NAMALWA (cell line): Measurements from ENCODE around the gene KLF11.
"Not testable (repeated sequence)": the region's sequence is repeated elsewhere in the genome, so short reads cannot be mapped to it uniquely, and the experiment has no call there.

Source experiments
- DNase-seq: peaks from one replicate; pipeline ENCODE4 v3.0.0-alpha.2; 2015; ENCODE audit warnings: low spot score

The KLF11 gene

GRCh38 chr2:10085043-10085667 is 41.8 kb downstream of the KLF11 start:
- DNase-seq: no peak

- no peak for DNase-seq
Measured at GRCh38 chr2:10085668-10086059, 42.3 kb downstream of the KLF11 start.

GRCh38 chr2:10086950-10087349 is 43.6 kb downstream of the KLF11 start:
- no peak for DNase-seq

- DNase-seq: no peak
Measured at GRCh38 chr2:10087360-10087759, 44.0 kb downstream of the KLF11 start.

GRCh38 chr2:10089565-10090190 is 46.3 kb downstream of the KLF11 start:
- no peak for DNase-seq

- DNase-seq: no peak
Measured at GRCh38 chr2:10091182-10091888, 48.0 kb downstream of the KLF11 start.

- DNase-seq: not testable (repeated sequence)
Measured at GRCh38 chr2:10091889-10092244, 48.5 kb downstream of the KLF11 start.

- DNase-seq: no peak
Measured at GRCh38 chr2:10094271-10094814, 51.0 kb downstream of the KLF11 start.

- DNase-seq: no peak
Measured at GRCh38 chr2:10095175-10095574, 51.8 kb downstream of the KLF11 start.

GRCh38 chr2:10096641-10097040 is 53.3 kb downstream of the KLF11 start:
- no peak for DNase-seq

- peak; percentile 51 for DNase-seq
Measured at GRCh38 chr2:10097352-10098148, 54.2 kb downstream of the KLF11 start.

- no peak for DNase-seq
Measured at GRCh38 chr2:10101491-10101890, 58.1 kb downstream of the KLF11 start.

- no peak for DNase-seq
Measured at GRCh38 chr2:10103179-10103578, 59.8 kb downstream of the KLF11 start.
